22Rv1 (cell line): ENCODE results near the gene OR2T27.

Experiments
- ZFX ChIP-seq: fragments of 450-650 bp; IDR thresholded peaks from 2 replicates; pipeline ENCODE4 v1.6.1; 2017; ENCODE audit warnings: antibody characterized with exemption, borderline replicate concordance
- TF ChIP-seq, protein P1 (sequence below): fragments of 450-650 bp; IDR thresholded peaks from 2 replicates; pipeline ENCODE4 v1.5.1; 2017; ENCODE audit warnings: mild to moderate bottlenecking

DNA sequence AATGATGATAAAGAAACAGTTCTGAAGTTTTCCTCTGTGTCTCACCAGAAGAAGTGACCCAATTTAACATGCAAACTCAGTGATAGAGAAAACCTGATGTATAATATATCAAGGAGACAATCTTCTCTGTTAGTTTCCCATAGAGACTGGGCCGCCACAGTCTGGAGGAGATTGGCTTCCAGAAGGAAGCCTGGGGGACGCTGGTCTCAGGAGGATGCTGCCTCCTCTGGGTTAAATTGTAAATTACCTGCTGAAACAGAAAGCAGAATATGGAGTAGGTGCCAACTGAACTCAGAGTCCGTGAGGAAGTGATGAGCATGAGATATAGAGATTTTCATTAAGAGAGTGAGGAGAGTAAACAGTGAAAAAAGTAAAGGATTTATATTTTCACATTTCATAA is 31.5 kb upstream of the OR2T27 start:
- TF ChIP-seq, protein P1, sequence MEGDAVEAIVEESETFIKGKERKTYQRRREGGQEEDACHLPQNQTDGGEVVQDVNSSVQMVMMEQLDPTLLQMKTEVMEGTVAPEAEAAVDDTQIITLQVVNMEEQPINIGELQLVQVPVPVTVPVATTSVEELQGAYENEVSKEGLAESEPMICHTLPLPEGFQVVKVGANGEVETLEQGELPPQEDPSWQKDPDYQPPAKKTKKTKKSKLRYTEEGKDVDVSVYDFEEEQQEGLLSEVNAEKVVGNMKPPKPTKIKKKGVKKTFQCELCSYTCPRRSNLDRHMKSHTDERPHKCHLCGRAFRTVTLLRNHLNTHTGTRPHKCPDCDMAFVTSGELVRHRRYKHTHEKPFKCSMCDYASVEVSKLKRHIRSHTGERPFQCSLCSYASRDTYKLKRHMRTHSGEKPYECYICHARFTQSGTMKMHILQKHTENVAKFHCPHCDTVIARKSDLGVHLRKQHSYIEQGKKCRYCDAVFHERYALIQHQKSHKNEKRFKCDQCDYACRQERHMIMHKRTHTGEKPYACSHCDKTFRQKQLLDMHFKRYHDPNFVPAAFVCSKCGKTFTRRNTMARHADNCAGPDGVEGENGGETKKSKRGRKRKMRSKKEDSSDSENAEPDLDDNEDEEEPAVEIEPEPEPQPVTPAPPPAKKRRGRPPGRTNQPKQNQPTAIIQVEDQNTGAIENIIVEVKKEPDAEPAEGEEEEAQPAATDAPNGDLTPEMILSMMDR: peak; percentile 72
- no peak for TF ChIP-seq ZFX
